ENCODE data around the gene HSPA2.
"Not testable (repeated sequence)": the region's sequence is repeated elsewhere in the genome, so short reads cannot be mapped to it uniquely, and the experiment has no call there.

The HSPA2 gene

GRCh38 chr14:64510825-64511671, 29.5 kb upstream of the HSPA2 start:
- peak; percentile 88 for FAIRE-seq
- no peak for TF ChIP-seq TAF1 (IDR thresholded peaks at IDR 0.05; ENCODE audit: low read depth, low read length)
- no peak for TF ChIP-seq SPI1 (IDR thresholded peaks at IDR 0.05; ENCODE audit: low read depth, low read length)
- no peak for TF ChIP-seq POU2F2 (IDR thresholded peaks at IDR 0.05; ENCODE audit: low read depth, low read length)
- no peak for TF ChIP-seq POLR2A (IDR thresholded peaks at IDR 0.05; ENCODE audit: low read depth, low read length)
- no peak for TF ChIP-seq PAX5 (IDR thresholded peaks at IDR 0.05; ENCODE audit: insufficient read depth, low read length, severe bottlenecking)
- TF ChIP-seq POLR2AphosphoS5 (IDR thresholded peaks at IDR 0.05; ENCODE audit: low read depth, low read length) = no peak
- no peak for DNase-seq (ENCODE audit: insufficient read length, low spot score)

- FAIRE-seq (no peak), DNase-seq (ENCODE audit: insufficient read length, low spot score) (no peak)
- TF ChIP-seq SPI1 (IDR thresholded peaks at IDR 0.05; ENCODE audit: low read depth, low read length) (no peak), PAX5 (IDR thresholded peaks at IDR 0.05; ENCODE audit: insufficient read depth, low read length, severe bottlenecking) (no peak), POU2F2 (IDR thresholded peaks at IDR 0.05; ENCODE audit: low read depth, low read length) (no peak), POLR2AphosphoS5 (IDR thresholded peaks at IDR 0.05; ENCODE audit: low read depth, low read length) (no peak), POLR2A (IDR thresholded peaks at IDR 0.05; ENCODE audit: low read depth, low read length) (no peak), TAF1 (IDR thresholded peaks at IDR 0.05; ENCODE audit: low read depth, low read length) (no peak)
These were observed 27.3 kb upstream of the HSPA2 start for GRCh38 chr14:64513271-64513670.

- no peak for TF ChIP-seq POLR2AphosphoS5 (IDR thresholded peaks at IDR 0.05; ENCODE audit: low read depth, low read length)
- TF ChIP-seq POU2F2 (IDR thresholded peaks at IDR 0.05; ENCODE audit: low read depth, low read length) = no peak
- TF ChIP-seq SPI1 (IDR thresholded peaks at IDR 0.05; ENCODE audit: low read depth, low read length) = no peak
- no peak for TF ChIP-seq POLR2A (IDR thresholded peaks at IDR 0.05; ENCODE audit: low read depth, low read length)
- TF ChIP-seq TAF1 (IDR thresholded peaks at IDR 0.05; ENCODE audit: low read depth, low read length) = no peak
- no peak for TF ChIP-seq PAX5 (IDR thresholded peaks at IDR 0.05; ENCODE audit: insufficient read depth, low read length, severe bottlenecking)
- DNase-seq (ENCODE audit: insufficient read length, low spot score) (no peak), FAIRE-seq (no peak)
These were observed 25.5 kb upstream of the HSPA2 start for GRCh38 chr14:64515053-64515452.

- TF ChIP-seq POU2F2 (IDR thresholded peaks at IDR 0.05; ENCODE audit: low read depth, low read length) (no peak), TAF1 (IDR thresholded peaks at IDR 0.05; ENCODE audit: low read depth, low read length) (no peak), POLR2AphosphoS5 (IDR thresholded peaks at IDR 0.05; ENCODE audit: low read depth, low read length) (no peak), PAX5 (IDR thresholded peaks at IDR 0.05; ENCODE audit: insufficient read depth, low read length, severe bottlenecking) (no peak), POLR2A (IDR thresholded peaks at IDR 0.05; ENCODE audit: low read depth, low read length) (no peak), SPI1 (IDR thresholded peaks at IDR 0.05; ENCODE audit: low read depth, low read length) (no peak)
- DNase-seq (ENCODE audit: insufficient read length, low spot score) (no peak), FAIRE-seq (peak; percentile 20)
These were observed 23.6 kb upstream of the HSPA2 start for GRCh38 chr14:64516969-64517368.

GRCh38 chr14:64517667-64518066, 22.9 kb upstream of the HSPA2 start:
- not testable (repeated sequence) for DNase-seq (ENCODE audit: insufficient read length, low spot score); FAIRE-seq

- no peak for FAIRE-seq
- TF ChIP-seq POLR2AphosphoS5 (IDR thresholded peaks at IDR 0.05; ENCODE audit: low read depth, low read length) = no peak
- no peak for TF ChIP-seq POU2F2 (IDR thresholded peaks at IDR 0.05; ENCODE audit: low read depth, low read length)
- no peak for TF ChIP-seq PAX5 (IDR thresholded peaks at IDR 0.05; ENCODE audit: insufficient read depth, low read length, severe bottlenecking)
- TF ChIP-seq POLR2A (IDR thresholded peaks at IDR 0.05; ENCODE audit: low read depth, low read length) = no peak
- no peak for TF ChIP-seq TAF1 (IDR thresholded peaks at IDR 0.05; ENCODE audit: low read depth, low read length)
- TF ChIP-seq SPI1 (IDR thresholded peaks at IDR 0.05; ENCODE audit: low read depth, low read length) = no peak
- DNase-seq (ENCODE audit: insufficient read length, low spot score) = no peak
These were observed 22.3 kb upstream of the HSPA2 start for GRCh38 chr14:64518229-64518628.

- TF ChIP-seq POU2F2 (IDR thresholded peaks at IDR 0.05; ENCODE audit: low read depth, low read length) (no peak), POLR2A (IDR thresholded peaks at IDR 0.05; ENCODE audit: low read depth, low read length) (no peak), PAX5 (IDR thresholded peaks at IDR 0.05; ENCODE audit: insufficient read depth, low read length, severe bottlenecking) (no peak), POLR2AphosphoS5 (IDR thresholded peaks at IDR 0.05; ENCODE audit: low read depth, low read length) (no peak), TAF1 (IDR thresholded peaks at IDR 0.05; ENCODE audit: low read depth, low read length) (no peak), SPI1 (IDR thresholded peaks at IDR 0.05; ENCODE audit: low read depth, low read length) (no peak)
- no peak for DNase-seq (ENCODE audit: insufficient read length, low spot score)
- no peak for FAIRE-seq
These were observed 19.8 kb upstream of the HSPA2 start for GRCh38 chr14:64520699-64521098.

- peak; percentile 20 for FAIRE-seq
- DNase-seq (ENCODE audit: insufficient read length, low spot score) = no peak
- TF ChIP-seq POLR2A (IDR thresholded peaks at IDR 0.05; ENCODE audit: low read depth, low read length) (0 out of 2 replicates have a peak, but pooled peaks have one; percentile 18), SPI1 (IDR thresholded peaks at IDR 0.05; ENCODE audit: low read depth, low read length) (no peak)
These were observed 17.8 kb upstream of the HSPA2 start for GRCh38 chr14:64522591-64523355.

GRCh38 chr14:64525354-64525753, 15.2 kb upstream of the HSPA2 start:
- DNase-seq (ENCODE audit: insufficient read length, low spot score) = no peak
- TF ChIP-seq SPI1 (IDR thresholded peaks at IDR 0.05; ENCODE audit: low read depth, low read length) = no peak
- TF ChIP-seq POU2F2 (IDR thresholded peaks at IDR 0.05; ENCODE audit: low read depth, low read length) = no peak
- FAIRE-seq = no peak

- TF ChIP-seq POLR2AphosphoS5 (IDR thresholded peaks at IDR 0.05; ENCODE audit: low read depth, low read length) (no peak), POU2F2 (IDR thresholded peaks at IDR 0.05; ENCODE audit: low read depth, low read length) (no peak), POLR2A (IDR thresholded peaks at IDR 0.05; ENCODE audit: low read depth, low read length) (no peak), SPI1 (IDR thresholded peaks at IDR 0.05; ENCODE audit: low read depth, low read length) (no peak), TAF1 (IDR thresholded peaks at IDR 0.05; ENCODE audit: low read depth, low read length) (no peak), PAX5 (IDR thresholded peaks at IDR 0.05; ENCODE audit: insufficient read depth, low read length, severe bottlenecking) (no peak)
- DNase-seq (ENCODE audit: insufficient read length, low spot score) = no peak
- no peak for FAIRE-seq
These were observed 9.0 kb upstream of the HSPA2 start for GRCh38 chr14:64531567-64531966.
